GM12878 (cell line): ENCODE data around the gene REEP2. TPM values are rescaled to one million over a fixed set of nuclear protein-coding genes. Genes with fewer than 3 reads are reported as not detected.

Source experiments
- ATAC-seq: fragments of 200-7000 bp; cut with Tn5 transposase; 3 replicates; pipeline ENCODE4 v1.9.1; 2020; ENCODE audit warnings: mild to moderate bottlenecking, moderate library complexity
- BruUV-seq: library from RNA; stranded (reverse); fragments of 400-500 nt; replicated peaks from 2 replicates; lab custom pipeline; 2021; lab: Mats Ljungman, UMichigan
- CTCF ChIA-PET: fragments of 300-600 bp; sonication (Branson Sonifier 250); formaldehyde crosslinking; extraction: SDS; loops from one replicate; lab custom pipeline; 2021; ENCODE audit warnings: inconsistent platforms; lab: Yijun Ruan, JAX
- POLR2A ChIA-PET: fragments of 350-600 bp; formaldehyde crosslinking; extraction: SDS; loops from one replicate; lab custom pipeline; 2021; ENCODE audit warnings: inconsistent platforms; lab: Charles Lee
- RAD21 ChIA-PET: fragments of 300-600 bp; sonication (Branson Sonifier 250); formaldehyde crosslinking; loops from one replicate; lab custom pipeline; 2023; ENCODE audit warnings: antibody characterized with exemption; ENCODE audit not compliant: unreplicated experiment; lab: Charles Lee
- SMC1A ChIA-PET: fragments of 300-600 bp; sonication (Branson Sonifier 250); formaldehyde crosslinking; loops from one replicate; lab custom pipeline; 2023; ENCODE audit not compliant: unreplicated experiment, uncharacterized antibody; lab: Charles Lee
- DNase-seq: peaks from one replicate; pipeline ENCODE4 v3.0.0-alpha.2; 2011; ENCODE audit warnings: low read depth, low spot score
- FAIRE-seq: peaks from 3 replicates; lab custom pipeline; 2011; peaks lifted over from hg19 to GRCh38; lab: Jason Lieb, UNC
- H2AFZ ChIP-seq: 2 replicates; pipeline ENCODE4 v1.6.0; 2011; ENCODE audit warnings: low read depth, low read length, control low read depth; ENCODE audit not compliant: control insufficient read depth
- H3K27ac ChIP-seq: 2 replicates; pipeline ENCODE4 v1.5.1; 2011; ENCODE audit warnings: control low read depth; ENCODE audit not compliant: control insufficient read depth, insufficient read depth
- H3K27me3 ChIP-seq, 2 experiments: replicated peaks in 1 of 2; 2 replicates each; pipeline versions ENCODE4 v1.6.0 to v1.6.1; 2011; ENCODE audit warnings: low read length in 1 of 2; ENCODE audit not compliant: control insufficient read depth in 2 of 2, insufficient read depth in 2 of 2
- H3K36me3 ChIP-seq, 2 experiments: 2 replicates each; pipeline ENCODE4 v1.5.1; 2011; ENCODE audit warnings: low read length in 1 of 2; ENCODE audit not compliant: control insufficient read depth in 2 of 2, insufficient read depth in 2 of 2
- H3K4me1 ChIP-seq: 2 replicates; pipeline ENCODE4 v1.6.1; 2011; ENCODE audit warnings: mild to moderate bottlenecking, low read length, moderate library complexity, mixed read lengths; ENCODE audit not compliant: control insufficient read depth, insufficient read depth
- H3K4me2 ChIP-seq: 2 replicates; pipeline ENCODE4 v1.6.0; 2011; ENCODE audit warnings: control low read depth; ENCODE audit not compliant: control insufficient read depth, insufficient read depth
- H3K4me3 ChIP-seq: fragments of 200-600 bp; sonication (generic); 2 replicates; pipeline ENCODE4 v1.5.1; 2016
- H3K79me2 ChIP-seq: 2 replicates; pipeline ENCODE4 v1.6.0; 2011; ENCODE audit warnings: low read length; ENCODE audit not compliant: control insufficient read depth, insufficient read depth
- H3K9ac ChIP-seq: 2 replicates; pipeline ENCODE4 v1.8.0; 2011; ENCODE audit warnings: low read length, control low read depth, mixed read lengths; ENCODE audit not compliant: control insufficient read depth, insufficient read depth
- H3K9me3 ChIP-seq: replicated peaks from 3 replicates; pipeline ENCODE4 v1.5.1; 2011; ENCODE audit warnings: mild to moderate bottlenecking, low read length; ENCODE audit not compliant: control insufficient read depth, insufficient read depth
- H4K20me1 ChIP-seq: 2 replicates; pipeline ENCODE4 v1.6.0; 2011; ENCODE audit not compliant: control insufficient read depth, insufficient read depth
- CHD1 ChIP-seq: IDR thresholded peaks from 2 replicates; pipeline ENCODE4 v1.6.1; 2012; ENCODE audit warnings: low read depth, low read length, improper control_type of control experiment
- E2F4 ChIP-seq: IDR thresholded peaks from 2 replicates; pipeline ENCODE4 v1.6.1; 2012; ENCODE audit warnings: low read depth, low read length, improper control_type of control experiment
- EZH2 ChIP-seq: IDR thresholded peaks from 2 replicates; pipeline ENCODE4 v1.6.1; 2012; ENCODE audit warnings: low read depth, mild to moderate bottlenecking, control low read depth, inconsistent platforms, low read length, borderline replicate concordance; ENCODE audit not compliant: control insufficient read depth
- IKZF2 ChIP-seq, 2 experiments: fragments of 450-650 bp; IDR thresholded peaks; 2 replicates each; pipeline ENCODE4 v1.6.1; 2017; ENCODE audit warnings: mild to moderate bottlenecking in 2 of 2, moderate library complexity in 2 of 2
- MTA2 ChIP-seq: fragments of 450-650 bp; IDR thresholded peaks from 2 replicates; pipeline ENCODE4 v1.6.1; 2016; ENCODE audit warnings: low read depth, mild to moderate bottlenecking, moderate library complexity
- NFXL1 ChIP-seq: fragments of 450-650 bp; IDR thresholded peaks from 2 replicates; pipeline ENCODE4 v1.6.1; 2017; ENCODE audit warnings: antibody characterized with exemption, mild to moderate bottlenecking, borderline replicate concordance
- NFYB ChIP-seq: IDR thresholded peaks from 2 replicates; pipeline ENCODE4 v1.6.1; 2011; ENCODE audit warnings: low read depth, mild to moderate bottlenecking, low read length, improper control_type of control experiment, moderate library complexity; ENCODE audit not compliant: insufficient read depth
- NR2C2 ChIP-seq: IDR thresholded peaks from 2 replicates; pipeline ENCODE4 v1.6.1; 2011; ENCODE audit warnings: borderline replicate concordance, low read depth; ENCODE audit not compliant: control insufficient read depth, insufficient read length
- USF2 ChIP-seq: IDR thresholded peaks from 2 replicates; pipeline ENCODE4 v1.6.1; 2011; ENCODE audit warnings: low read depth, low read length, improper control_type of control experiment, borderline replicate concordance
- ZBTB11 ChIP-seq: fragments of 450-650 bp; formaldehyde crosslinking; IDR thresholded peaks from 2 replicates; pipeline ENCODE4 v1.5.0; 2022; ENCODE audit warnings: mild to moderate bottlenecking, missing genetic modification characterization
- ZBTB4 ChIP-seq: fragments of 450-650 bp; formaldehyde crosslinking; IDR thresholded peaks from 2 replicates; pipeline ENCODE4 v1.4.0; 2022; ENCODE audit warnings: mild to moderate bottlenecking, moderate library complexity
- WGBS: methylation state at CpG from one replicate; pipeline ENCODE4 v1.1.6; 2016; ENCODE audit warnings: low lambda C conversion rate; ENCODE audit not compliant: insufficient replicate concordance, insufficient coverage; ENCODE audit errors: missing lambda C conversion rate; 5-methylcytosine and 5-hydroxymethylcytosine counted together
- in situ Hi-C: fragments of 300-500 bp; cut with MboI; formaldehyde crosslinking; loops from 9 replicates; pipeline ENCODE4 v1.14.3; 2018; ENCODE audit warnings: mixed read lengths
- intact Hi-C: fragments of 100-400 bp; cut with micrococcal nuclease; formaldehyde crosslinking; loops from one replicate; pipeline ENCODE4 v1.14.2; 2022; ENCODE audit not compliant: unreplicated experiment
- polyA plus RNA-seq, 11 experiments: library from polyadenylated mRNA; depleted of rRNA in 4 of 11; unstranded in 6 of 11; stranded (reverse) in 5 of 11; fragments of >200 nt; fragmentation: Nextera tagmentation in 4 of 11; fragmentation: Illumina TruSeq in 1 of 11; extraction: Ambion mirVana in 4 of 11; extraction: Trizol in 1 of 11; gene quantifications; 1 replicate in 1 of 11; 2 replicates in 10 of 11; pipeline versions ENCODE4 v1.2.1 to v1.2.3, GENCODE V29; 2011 to 2016; ENCODE audit warnings: inconsistent platforms in 2 of 11, missing spikeins in 2 of 11, low read depth in 1 of 11
- total RNA-seq, 4 experiments: library from RNA; depleted of rRNA in 3 of 4; stranded (reverse); fragments of >200 nt in 3 of 4; fragmentation: Illumina TruSeq in 1 of 4; extraction: Trizol in 1 of 4; gene quantifications; 2 replicates each; pipeline versions ENCODE4 v1.2.1 to v1.2.3, GENCODE V29; 2013 to 2021

The REEP2 gene
- total and polyA plus RNA-seq, 10 of the 15 experiments (the other 5 are each of a cell fraction or from before 2014, with no cell fraction given): 0.10 to 3.1 (median 2.0) TPM

- TF ChIP-seq NR2C2 (no peak), CHD1 (no peak)
Measured at GRCh38 chr5:138440159-138441073, 1.6 kb downstream of the REEP2 start (continued).

GRCh38 chr5:138441221-138441620, 2.4 kb downstream of the REEP2 start:
- ATAC-seq (no peak), FAIRE-seq (no peak), DNase-seq (no peak)
- no peak overlapping the region for H3K4me3 ChIP-seq
- no TSS peak for BruUV-seq
- H3K36me3 ChIP-seq: no peaks in the 10 kb centered on the region; a peak in 1 of 4 replicates
- H2AFZ ChIP-seq: no peak overlapping the region
- H3K4me2 ChIP-seq: no peak overlapping the region
- in situ Hi-C loops: no loop called here
- ChIA-PET POLR2A (no interaction called here), SMC1A (no interaction called here), CTCF (interaction anchor here (1.5 kb wide), 1 partner anchor 8 kb away, joined by 3 read pairs; no protein-coding TSS in a partner anchor), RAD21 (no interaction called here)
- no peaks in the 10 kb centered on the region for H3K27me3 ChIP-seq
- intact Hi-C loops: no loop called here
- H3K79me2 ChIP-seq: no peaks in the 10 kb centered on the region
- no peak overlapping the region for H3K9ac ChIP-seq
- peaks cover 4% of the 10 kb centered on the region for H3K4me1 ChIP-seq
- H4K20me1 ChIP-seq: no peaks in the 10 kb centered on the region; the same call in 1 of the 2 replicates
- WGBS: 88% methylated on average over 8 of the region's 9 CpGs
- no peaks in the 10 kb centered on the region for H3K9me3 ChIP-seq
- H3K27ac ChIP-seq: no peak overlapping the region
- TF ChIP-seq EZH2: no peak
- TF ChIP-seq ZBTB4 (CRISPR knock-in tag): no peak
- no peak for TF ChIP-seq MTA2
- no peak for TF ChIP-seq USF2
- TF ChIP-seq NFYB: no peak
- no peak for TF ChIP-seq NFXL1
- no peak for TF ChIP-seq E2F4
- TF ChIP-seq IKZF2 (IDR thresholded peaks at IDR 0.05): no peak
- no peak for TF ChIP-seq ZBTB11
